HG02943 (cell line): ENCODE data around the gene NPB.

Experiments
- ATAC-seq: cut with Tn5 transposase; IDR thresholded peaks from one replicate; pipeline ENCODE4 v1.9.1; 2021; ENCODE audit warnings: mild to moderate bottlenecking, low read depth, moderate library complexity; ENCODE audit not compliant: unreplicated experiment

The NPB gene

DNA sequence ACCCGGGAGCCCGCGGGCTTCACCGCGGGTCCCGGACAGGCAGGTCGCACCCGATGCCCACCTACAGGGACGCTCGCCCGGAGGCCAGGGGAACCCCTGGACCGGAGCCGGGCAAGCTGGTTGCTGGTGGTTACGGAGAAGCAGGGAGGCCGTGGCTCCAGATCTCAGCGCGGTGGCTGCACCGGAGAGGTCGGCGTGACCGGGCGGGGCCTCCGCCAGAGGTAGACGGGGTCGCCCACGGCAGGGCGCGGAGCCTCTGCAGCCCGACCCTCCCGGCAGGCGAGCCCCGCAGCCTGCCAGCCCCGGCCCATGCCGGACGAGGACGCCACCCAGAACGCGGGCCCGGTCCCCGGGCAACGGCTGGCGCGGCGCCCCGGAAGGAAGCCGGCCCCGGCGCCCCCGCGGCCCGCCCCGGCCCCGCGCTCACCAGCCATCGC is 8.8 kb downstream of the NPB start:
- ATAC-seq = peak; percentile 27

GRCh38 chr17:81911277-81911961 is 9.4 kb downstream of the NPB start, which contains the start of gene PCYT2:
Gene PCYT2, minus strand, starts transcription at chr17:81911399. Its CDS starts 44 bp downstream, at chr17:81911355.
- peak; percentile 62 for ATAC-seq

DNA sequence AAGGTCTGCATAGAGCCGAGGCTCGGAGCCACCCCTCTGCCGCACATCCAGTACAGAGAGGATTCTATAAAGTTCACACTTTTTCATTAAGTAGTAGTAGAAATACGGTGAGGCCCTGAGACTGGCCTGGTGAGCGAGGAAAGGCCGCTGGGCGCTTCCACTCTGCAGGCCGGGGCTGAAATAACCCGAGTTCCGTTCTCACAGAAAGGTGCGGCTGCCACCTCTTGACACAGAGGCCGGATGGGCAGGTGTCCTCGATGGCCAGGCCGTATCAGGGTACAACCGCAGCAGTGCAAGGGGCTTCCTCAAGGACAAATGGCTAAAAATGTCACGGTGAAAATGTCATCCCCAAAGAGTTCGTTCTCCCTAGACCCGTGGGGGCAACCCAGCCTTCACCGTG is 9.9 kb downstream of the NPB start:
- ATAC-seq = no peak

DNA sequence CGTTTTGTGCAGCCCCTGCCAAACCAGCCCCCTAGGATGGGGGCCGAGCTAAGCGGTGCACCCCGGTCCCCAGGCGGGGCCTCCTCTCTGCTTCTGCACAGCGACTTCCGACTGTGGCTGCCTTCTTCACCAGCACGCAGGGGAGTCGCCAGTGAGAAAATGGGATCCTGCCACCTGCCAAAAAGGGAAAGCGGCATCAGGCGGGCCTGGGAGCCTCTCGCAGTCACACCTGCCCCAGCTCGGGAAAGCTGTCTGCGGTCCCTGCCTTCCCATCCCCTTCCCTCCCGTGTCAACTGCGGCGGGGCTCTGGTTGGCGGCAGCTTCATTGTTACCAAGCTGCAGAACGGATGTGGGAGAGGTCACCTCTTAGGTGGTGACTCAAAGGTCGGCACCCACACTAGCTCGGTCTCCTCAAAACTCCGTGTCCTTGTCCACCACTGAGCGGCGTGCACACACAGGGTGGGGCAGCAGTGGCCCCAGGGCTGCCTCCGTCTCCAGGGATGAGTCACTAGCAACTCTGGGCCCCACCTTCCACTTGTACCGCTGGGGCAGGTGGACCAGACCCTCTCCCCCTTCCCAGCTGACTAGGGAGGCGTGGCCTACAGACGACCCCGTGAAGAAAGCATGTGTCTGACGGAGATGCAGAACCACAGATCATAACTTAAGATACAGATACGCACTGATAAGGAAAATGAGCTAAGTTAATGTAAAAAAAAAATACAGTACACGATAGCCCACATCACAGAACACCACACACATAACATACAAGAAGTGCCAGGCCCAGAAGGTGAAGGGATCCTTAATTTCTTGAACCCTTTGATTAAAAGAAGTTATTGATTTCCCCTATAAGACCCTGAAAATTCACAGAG is 10.6 kb downstream of the NPB start:
- ATAC-seq = no peak

GRCh38 chr17:81913394-81914102 is 11.5 kb downstream of the NPB start:
- ATAC-seq = no peak

GRCh38 chr17:81914103-81914850 is 12.2 kb downstream of the NPB start:
- no peak for ATAC-seq

DNA sequence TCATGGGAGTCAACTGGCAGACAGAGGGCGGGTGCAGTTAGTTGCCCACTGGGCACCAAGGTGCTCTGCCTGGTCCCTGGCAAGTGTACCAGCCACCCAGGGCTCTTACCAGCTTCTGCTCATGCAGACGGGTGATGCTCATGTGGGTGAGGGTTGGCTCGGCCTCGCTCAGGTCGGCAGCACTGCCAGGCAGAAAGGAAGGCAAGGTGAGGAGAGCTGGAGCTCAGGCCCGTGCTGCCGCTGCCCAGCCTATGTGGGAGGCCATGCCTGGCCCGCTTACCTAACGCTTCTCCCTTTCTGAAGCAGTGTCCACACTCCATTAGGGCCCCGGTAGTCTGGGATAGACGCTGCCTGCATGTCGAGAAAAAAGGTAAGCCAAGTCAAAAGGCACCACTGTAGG is 13.3 kb downstream of the NPB start:
- no peak for ATAC-seq

DNA sequence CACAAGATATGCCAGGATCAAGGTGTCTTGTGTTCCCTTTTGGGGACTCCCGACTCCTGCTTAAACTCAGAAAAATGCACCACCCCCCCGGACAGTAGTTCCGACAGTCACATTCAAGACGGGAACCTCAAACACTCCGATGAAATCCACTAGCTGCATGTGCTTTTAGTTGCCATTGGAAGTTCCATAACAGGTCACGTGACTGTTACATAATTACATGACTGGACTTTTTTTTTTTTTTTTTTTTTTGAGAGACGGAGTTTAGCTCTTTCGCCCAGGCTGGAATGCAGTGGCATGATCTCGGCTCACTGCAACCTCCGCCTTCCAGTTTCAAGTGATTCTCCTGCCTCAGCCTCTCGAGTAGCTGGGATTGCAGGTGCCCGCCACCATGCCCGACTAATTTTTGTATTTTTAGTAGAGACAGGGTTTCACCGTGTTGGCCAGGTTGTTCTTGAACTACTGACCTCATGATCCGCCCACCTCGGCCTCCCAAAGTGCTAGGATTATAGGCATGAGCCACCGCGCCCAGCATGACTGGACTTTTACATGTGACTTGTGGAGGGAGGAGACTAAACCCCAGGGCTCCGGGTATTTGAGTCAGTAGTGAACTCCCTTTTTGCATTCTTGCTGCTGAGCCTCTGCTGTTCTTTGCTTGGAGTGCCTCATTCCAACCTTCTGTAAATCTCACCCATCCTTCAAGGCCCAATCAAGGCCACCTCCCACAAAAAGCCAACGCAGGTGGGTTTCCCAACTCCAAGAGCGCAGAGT is 14.4 kb downstream of the NPB start:
- no peak for ATAC-seq

GRCh38 chr17:81917565-81918332 is 15.7 kb downstream of the NPB start, which contains the start of gene SIRT7:
Gene SIRT7, minus strand, starts transcription at chr17:81918176. Its CDS starts 45 bp downstream, at chr17:81918131.
- peak; percentile 53 for ATAC-seq

DNA sequence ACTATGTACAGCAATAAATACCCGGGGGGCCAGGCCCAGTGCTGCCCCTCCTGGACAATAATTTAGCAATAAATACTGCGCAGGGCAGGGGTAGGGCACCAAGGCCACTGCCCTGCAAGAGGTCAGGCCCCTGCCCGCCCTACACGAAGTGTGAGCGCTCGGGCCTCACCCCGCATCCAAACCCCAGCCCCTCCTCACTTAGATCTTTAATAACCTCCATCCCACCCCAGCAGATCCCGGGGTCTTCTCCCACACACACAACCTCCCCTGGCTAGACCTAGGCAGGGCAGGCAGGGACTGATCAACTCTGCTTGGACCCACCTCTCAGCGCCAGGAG is 16.3 kb downstream of the NPB start:
- peak; percentile 18 for ATAC-seq

- ATAC-seq = no peak
Observed at GRCh38 chr17:81918832-81919545, 17.0 kb downstream of the NPB start.

GRCh38 chr17:81920612-81921536 is 18.8 kb downstream of the NPB start:
- ATAC-seq = no peak

DNA sequence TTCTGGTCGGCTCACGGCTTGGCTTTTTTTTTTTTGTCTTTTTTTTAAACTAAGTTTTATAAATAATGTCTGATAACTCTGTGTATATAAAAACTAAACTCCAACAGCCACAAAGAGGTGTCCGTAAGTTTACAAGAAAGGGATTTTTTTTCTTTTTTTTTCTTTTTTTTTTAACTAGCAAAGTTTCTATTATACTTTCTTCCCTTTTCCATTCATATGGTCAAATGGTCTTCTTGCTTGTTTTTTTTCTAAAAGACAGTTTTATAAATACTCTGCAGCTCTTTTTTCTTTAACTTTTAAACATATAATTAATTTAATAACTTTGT is 19.5 kb downstream of the NPB start:
- no peak for ATAC-seq

DNA sequence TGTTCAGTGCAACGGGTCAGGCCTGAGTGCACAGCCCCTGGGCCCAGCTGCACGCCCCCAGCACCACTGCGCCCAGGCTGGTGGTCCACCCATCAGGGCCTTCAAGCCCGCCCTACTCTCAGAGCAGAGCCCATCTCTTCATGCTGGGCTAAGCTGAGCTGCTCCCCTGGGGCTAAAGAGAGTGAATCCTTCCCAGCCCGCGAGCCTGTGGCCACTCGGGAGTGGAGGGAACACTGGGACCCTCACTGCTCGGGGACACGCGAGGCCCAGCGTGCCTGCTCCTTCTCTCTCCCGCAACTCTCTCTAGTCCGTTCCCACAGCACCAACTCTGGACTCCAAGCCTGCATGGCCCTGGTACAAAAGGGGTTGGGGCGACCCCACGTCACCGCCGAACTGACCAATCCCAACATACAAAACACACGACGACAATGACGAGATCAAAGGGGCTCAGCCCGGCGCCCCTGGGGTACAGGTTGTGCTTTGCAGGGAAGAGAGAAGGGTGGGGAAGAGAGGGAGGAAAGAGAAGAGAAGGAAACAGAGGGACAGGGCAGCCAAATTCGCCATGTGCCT is 20.0 kb downstream of the NPB start:
- no peak for ATAC-seq

- no peak for ATAC-seq
Observed at GRCh38 chr17:81922566-81923301, 20.7 kb downstream of the NPB start.
